Measurements from ENCODE around the gene ATP13A3. TPM values are rescaled to one million over a fixed set of nuclear protein-coding genes. Genes with fewer than 3 reads are reported as not detected.

Gene ATP13A3
- total RNA-seq, 1 donor from 2014 or later = 57.7 TPM

- TF ChIP-seq POLR2A (IDR thresholded peaks at IDR 0.05) = no peak
- TF ChIP-seq POLR2AphosphoS5 (IDR thresholded peaks at IDR 0.05; ENCODE audit: insufficient read depth in 1 of 2, low read depth in 1 of 2) = no peak
- TF ChIP-seq CTCF (IDR thresholded peaks at IDR 0.05) = no peak
- no peak overlapping the region for H3K27ac ChIP-seq
- H3K27me3 ChIP-seq = no peaks in the 10 kb centered on the region
- H3K9me3 ChIP-seq = no peaks in the 10 kb centered on the region
- H3K36me3 ChIP-seq = no peaks in the 10 kb centered on the region
- H3K4me3 ChIP-seq = no peak overlapping the region
- H3K4me1 ChIP-seq = no peaks in the 10 kb centered on the region
- no peak for DNase-seq (ENCODE audit: extremely low spot score in 2 of 2)
- intact Hi-C loops (cut with DNase I) = no loop called here
Measured at GRCh38 chr3:194386648-194387047, 100.2 kb downstream of the ATP13A3 start.

- no peak for DNase-seq (ENCODE audit: extremely low spot score in 2 of 2)
- TF ChIP-seq POLR2A (IDR thresholded peaks at IDR 0.05) (no peak), POLR2AphosphoS5 (IDR thresholded peaks at IDR 0.05; ENCODE audit: insufficient read depth in 1 of 2, low read depth in 1 of 2) (no peak), CTCF (IDR thresholded peaks at IDR 0.05) (no peak)
- intact Hi-C loops (cut with DNase I) = no loop called here
Measured at GRCh38 chr3:194386066-194386465, 100.7 kb downstream of the ATP13A3 start.

GRCh38 chr3:194384569-194385001 lies 102.2 kb downstream of the ATP13A3 start:
- no peaks in the 10 kb centered on the region for H3K4me1 ChIP-seq
- H3K9me3 ChIP-seq = no peaks in the 10 kb centered on the region
- H3K36me3 ChIP-seq = no peaks in the 10 kb centered on the region
- no peak overlapping the region for H3K27ac ChIP-seq
- peak in 1 of 2 donors; percentile 58 for DNase-seq (ENCODE audit: extremely low spot score in 2 of 2)
- H3K27me3 ChIP-seq = no peaks in the 10 kb centered on the region
- no peak overlapping the region for H3K4me3 ChIP-seq
- intact Hi-C loops (cut with DNase I) = no loop called here
- TF ChIP-seq POLR2AphosphoS5 (IDR thresholded peaks at IDR 0.05; ENCODE audit: insufficient read depth in 1 of 2, low read depth in 1 of 2) = no peak
- TF ChIP-seq POLR2A (IDR thresholded peaks at IDR 0.05) = no peak
- TF ChIP-seq CTCF (IDR thresholded peaks at IDR 0.05) = no peak

More at GRCh38 chr3:194386066-194386465, 100.7 kb downstream of the ATP13A3 start:
- Histone ChIP-seq H3K4me3 (no peak overlapping the region), H3K27me3 (no peaks in the 10 kb centered on the region), H3K36me3 (no peaks in the 10 kb centered on the region), H3K9me3 (no peaks in the 10 kb centered on the region), H3K27ac (no peak overlapping the region), H3K4me1 (no peaks in the 10 kb centered on the region)

- intact Hi-C loops (cut with DNase I) = no loop called here
- peak in 1 of 2 donors; percentile 55 for DNase-seq (ENCODE audit: extremely low spot score in 2 of 2)
- H3K9me3 ChIP-seq = no peaks in the 10 kb centered on the region
- no peaks in the 10 kb centered on the region for H3K36me3 ChIP-seq
- no peaks in the 10 kb centered on the region for H3K27me3 ChIP-seq
- H3K4me3 ChIP-seq = no peak overlapping the region
- H3K27ac ChIP-seq = no peak overlapping the region
- no peak for TF ChIP-seq CTCF (IDR thresholded peaks at IDR 0.05)
- TF ChIP-seq POLR2AphosphoS5 (IDR thresholded peaks at IDR 0.05; ENCODE audit: insufficient read depth in 1 of 2, low read depth in 1 of 2) = no peak
- no peak for TF ChIP-seq POLR2A (IDR thresholded peaks at IDR 0.05)
- H3K4me1 ChIP-seq = no peaks in the 10 kb centered on the region
Measured at GRCh38 chr3:194384156-194384555, 102.6 kb downstream of the ATP13A3 start.

- TF ChIP-seq POLR2A (IDR thresholded peaks at IDR 0.05) = no peak
- TF ChIP-seq POLR2AphosphoS5 (IDR thresholded peaks at IDR 0.05; ENCODE audit: insufficient read depth in 1 of 2, low read depth in 1 of 2) = no peak
- no peak for TF ChIP-seq CTCF (IDR thresholded peaks at IDR 0.05)
- no peak overlapping the region for H3K27ac ChIP-seq
Measured at GRCh38 chr3:194383276-194383940, 103.4 kb downstream of the ATP13A3 start.

More at GRCh38 chr3:194383276-194383940, 103.4 kb downstream of the ATP13A3 start:
- H3K27me3 ChIP-seq = no peaks in the 10 kb centered on the region
- DNase-seq (ENCODE audit: extremely low spot score in 2 of 2) = no peak
- no peaks in the 10 kb centered on the region for H3K4me1 ChIP-seq
- no peaks in the 10 kb centered on the region for H3K36me3 ChIP-seq
- H3K9me3 ChIP-seq = no peaks in the 10 kb centered on the region
- intact Hi-C loops (cut with DNase I) = no loop called here
- no peak overlapping the region for H3K4me3 ChIP-seq

Measured in vagina (tissue), 2 donors.